NCI-H1105 treated with DMSO at 0.1 percent for 48 hours (cell line): ENCODE results near the gene ATR.

Experiments used
- DNase-seq: peaks from one replicate; lab custom pipeline; 2025; lab: John Stamatoyannopoulos, UW

Gene ATR

GRCh38 chr3:142523921-142524566 is 54.5 kb downstream of the ATR start:
- DNase-seq, result peak; percentile 11

- no peak for DNase-seq
Observed at GRCh38 chr3:142509079-142509478, 69.5 kb downstream of the ATR start.

DNA sequence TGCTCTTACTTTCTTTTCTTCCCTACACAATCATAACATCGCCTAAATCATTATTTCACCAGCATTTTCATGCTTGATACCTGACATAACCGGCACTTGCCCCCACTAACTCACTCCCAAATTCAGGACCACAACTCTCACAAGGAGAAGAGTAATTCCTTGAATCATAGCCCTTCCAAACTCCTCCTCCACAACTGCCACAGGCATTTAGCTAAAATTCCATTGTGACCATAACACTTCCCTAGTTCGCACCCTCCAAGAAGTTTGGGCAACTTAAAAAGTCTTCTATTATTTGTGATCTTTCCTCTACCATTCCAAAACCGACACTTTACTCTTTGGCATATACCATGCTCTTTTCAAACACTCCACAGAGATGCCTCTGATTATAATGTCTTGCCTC is 71.3 kb downstream of the ATR start:
- no peak for DNase-seq

DNA sequence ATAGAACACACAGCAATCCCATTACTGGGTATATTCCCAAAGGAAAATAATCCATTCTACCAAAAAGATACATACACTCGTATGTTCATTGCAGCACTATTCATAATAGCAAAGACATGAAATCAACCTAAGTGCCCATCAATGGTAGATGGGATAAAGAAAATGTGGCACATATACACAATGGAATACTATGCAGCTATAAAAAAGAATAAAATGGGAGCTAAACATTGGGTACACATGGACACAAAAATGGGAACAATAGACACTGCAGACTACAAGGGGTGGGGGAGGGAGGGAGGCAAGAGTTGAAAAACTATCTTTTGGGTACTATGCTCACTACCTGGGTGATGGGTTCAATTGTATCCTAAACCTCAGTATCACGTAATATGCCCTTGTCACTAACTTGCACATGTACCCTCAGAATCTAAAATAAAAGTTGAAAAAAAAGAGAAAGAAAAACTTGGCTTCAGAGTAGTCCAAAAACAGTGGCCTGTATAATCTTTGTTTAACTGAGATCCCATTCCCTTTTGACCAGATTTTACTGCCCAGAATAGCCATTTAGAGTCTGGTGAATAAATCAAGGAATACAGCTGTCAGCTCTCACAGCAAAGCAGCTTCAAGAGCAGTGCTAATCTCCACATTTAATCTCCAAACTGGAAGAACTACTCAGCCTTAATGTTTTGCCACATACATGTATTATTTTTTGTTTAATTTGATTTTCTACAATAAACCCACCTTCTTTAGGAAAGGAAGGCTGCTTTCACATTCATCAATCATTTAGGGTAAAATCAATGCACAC is 76.1 kb downstream of the ATR start:
- no peak for DNase-seq

DNA sequence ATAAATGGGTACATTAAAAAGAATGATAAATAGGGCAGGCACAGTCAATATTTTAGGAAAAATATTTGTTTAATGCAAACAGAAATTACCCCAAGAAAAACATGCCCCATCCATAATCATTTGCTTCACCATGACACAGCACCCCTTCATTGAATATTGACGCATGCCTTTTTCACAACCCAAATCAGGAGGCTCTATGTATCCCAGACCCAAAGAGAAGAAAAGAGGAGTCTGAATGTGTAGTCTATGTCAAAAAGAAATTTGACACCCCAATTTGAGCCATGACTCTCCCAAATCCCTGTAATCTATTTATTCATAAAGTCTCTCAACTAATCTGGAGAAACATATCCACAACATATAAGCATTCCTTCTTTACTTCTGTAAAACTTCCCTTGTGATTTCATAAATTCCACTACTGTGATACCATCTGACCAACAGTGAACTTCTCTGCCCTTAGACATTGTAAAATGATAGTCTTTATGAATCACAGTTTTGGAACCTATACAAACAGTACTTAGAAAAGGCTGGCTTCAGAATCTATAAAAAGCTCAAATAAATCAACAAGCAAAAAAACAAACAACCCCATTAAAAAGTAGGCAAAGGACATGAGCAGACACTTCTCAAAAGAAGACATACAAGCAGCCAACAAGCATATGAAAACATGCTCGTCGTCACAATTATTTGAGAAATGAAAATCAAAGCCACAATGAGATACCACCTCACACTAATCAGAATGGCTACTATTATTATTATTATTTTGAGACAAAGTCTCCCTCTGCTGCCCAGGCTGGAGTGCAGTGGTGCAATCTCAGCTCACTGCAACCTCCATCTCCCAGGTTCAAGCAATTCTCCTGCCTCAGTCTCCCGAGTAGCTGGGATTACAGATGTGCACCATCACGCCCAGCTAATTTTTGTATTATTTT is 77.3 kb downstream of the ATR start:
- DNase-seq, result no peak

GRCh38 chr3:142500211-142500610 is 78.3 kb downstream of the ATR start:
- DNase-seq, result no peak

GRCh38 chr3:142498397-142499180 is 79.9 kb downstream of the ATR start:
- DNase-seq, result no peak

GRCh38 chr3:142497729-142498128 is 80.8 kb downstream of the ATR start:
- no peak for DNase-seq

DNA sequence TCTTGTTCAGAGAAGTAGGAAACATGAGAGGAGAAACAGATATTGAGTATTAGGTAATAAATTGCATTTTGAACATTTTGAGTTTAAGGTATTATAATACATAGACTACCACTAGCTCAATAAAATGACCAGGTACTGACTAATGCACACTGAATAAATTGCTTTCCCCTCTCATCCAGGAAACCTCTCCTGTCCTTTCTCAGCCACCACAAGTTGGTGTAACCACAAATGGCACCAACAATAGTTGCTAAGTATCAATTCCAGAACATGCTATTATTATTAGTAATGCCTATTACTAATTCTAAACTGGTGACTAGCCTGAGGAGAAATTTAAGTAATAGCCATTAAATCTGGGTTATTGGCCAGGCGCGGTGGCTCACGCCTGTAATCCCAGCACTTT is 83.4 kb downstream of the ATR start:
- DNase-seq, result no peak

GRCh38 chr3:142492184-142492583 is 86.3 kb downstream of the ATR start:
- no peak for DNase-seq

GRCh38 chr3:142489572-142490323 is 88.8 kb downstream of the ATR start:
- peak; percentile 46 for DNase-seq

DNA sequence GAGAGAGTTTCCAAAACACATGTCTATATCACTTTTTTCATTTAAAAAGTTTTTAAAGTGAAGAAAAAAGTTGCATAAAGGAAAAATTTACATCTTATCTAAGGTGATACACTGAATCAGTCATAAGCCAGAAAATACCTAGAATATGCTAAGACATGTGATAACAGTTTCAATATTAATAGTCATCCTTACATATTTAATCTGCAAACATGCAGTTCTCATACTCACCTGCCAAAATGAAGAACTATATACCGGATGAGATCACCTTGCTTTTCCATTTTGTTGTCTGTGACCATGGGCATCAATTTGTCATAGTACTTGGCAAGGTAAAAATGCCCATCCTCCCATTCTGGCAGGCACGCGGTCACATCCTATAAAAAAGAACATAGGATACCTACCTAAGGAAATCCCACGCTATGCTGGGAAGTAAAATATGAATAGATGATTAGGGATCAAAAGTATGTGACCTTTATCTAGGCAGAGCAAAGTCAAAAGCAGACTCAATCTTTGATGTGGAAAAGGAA is 93.6 kb downstream of the ATR start:
- no peak for DNase-seq

DNA sequence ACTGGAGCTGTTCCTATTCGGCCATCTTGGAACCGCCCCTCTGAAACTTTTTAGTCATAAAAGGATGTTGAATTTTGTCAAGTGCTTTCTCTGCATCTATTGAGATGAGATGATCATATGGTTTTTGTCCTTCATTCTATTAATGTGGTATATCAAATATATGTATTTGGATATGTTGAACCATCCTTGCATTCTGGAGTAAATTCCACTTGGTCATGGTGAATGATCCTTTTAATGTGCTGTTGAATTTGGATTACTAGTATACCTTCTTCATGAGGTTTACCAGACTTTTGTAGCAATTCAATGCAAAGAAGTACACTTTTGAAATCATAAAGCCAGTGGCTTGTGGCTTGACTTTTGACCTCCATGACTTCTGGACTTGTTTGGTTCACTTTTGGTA is 97.3 kb downstream of the ATR start:
- DNase-seq, result no peak

GRCh38 chr3:142470826-142471225 is 107.7 kb downstream of the ATR start:
- DNase-seq, result no peak

DNA sequence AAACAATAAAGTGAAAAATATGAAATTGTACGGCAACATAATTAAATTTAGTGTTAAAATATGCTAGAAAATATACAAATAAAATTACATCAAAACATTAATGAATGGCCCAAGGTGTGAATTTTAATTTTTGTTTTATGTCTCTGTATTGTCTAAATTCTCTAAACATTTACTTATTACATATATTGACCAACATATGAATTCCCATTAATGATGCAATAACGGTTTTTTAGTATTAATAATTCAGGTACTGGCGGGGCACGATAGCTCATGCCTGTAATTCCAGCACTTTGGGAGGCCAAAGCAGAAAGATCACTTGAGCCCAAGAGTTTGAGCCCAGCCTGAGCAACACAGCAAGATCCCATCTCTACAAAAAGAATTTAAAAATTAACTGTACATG is 110.1 kb downstream of the ATR start:
- no peak for DNase-seq

DNA sequence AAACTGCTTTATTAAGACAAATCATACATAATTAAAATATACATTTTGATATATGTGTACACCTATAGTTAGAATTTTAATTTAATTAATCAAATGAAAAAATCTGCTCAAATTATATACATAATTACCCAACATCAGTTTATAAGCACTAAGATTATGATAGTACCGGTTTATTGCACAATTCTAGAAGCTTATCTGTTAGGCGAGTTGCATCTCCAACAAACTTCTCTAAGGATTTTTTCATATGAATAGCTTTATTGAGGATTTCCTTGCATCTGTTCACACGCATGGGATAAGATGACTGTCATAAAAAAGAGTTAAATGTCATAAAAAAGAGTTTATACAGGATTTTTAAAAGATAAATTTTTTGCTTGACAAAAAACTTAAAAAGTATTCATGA is 110.8 kb downstream of the ATR start:
- DNase-seq, result no peak

- DNase-seq, result no peak
Observed at GRCh38 chr3:142460689-142461088, 117.8 kb downstream of the ATR start.

DNA sequence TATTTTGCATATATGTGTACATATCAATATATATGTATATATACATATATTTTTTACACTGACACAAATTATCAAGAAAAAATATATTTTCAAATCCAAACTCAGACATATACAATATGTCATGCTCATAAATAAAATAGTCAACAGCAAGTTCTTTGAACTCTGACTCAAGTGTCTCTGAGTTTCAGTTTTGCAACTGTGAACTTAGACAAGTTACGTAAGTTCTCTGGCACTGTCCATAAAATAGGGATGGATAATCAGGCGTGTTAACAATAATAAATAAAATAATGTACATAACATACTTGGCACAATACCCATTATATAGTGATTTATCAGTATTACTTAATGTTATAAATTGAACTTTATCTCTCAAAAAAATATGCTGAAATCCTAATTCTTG is 118.6 kb downstream of the ATR start:
- no peak for DNase-seq

DNA sequence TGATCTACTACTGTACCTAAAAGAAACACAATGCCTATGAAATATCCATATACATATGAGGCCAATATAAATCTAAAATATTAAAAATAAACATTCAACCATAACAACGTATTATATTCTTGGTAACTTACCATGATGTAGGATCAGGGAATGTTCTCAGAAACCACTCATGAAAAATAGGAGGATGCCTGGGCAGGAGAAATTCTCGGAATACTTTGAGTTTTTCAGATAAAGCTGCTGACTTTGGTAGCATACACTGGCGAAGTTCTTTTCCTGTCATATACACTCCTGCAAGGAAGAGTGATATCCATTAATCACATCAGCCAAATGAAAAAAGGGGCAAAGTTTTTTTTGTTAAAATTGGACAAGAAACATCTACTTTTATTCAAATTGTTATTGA is 119.4 kb downstream of the ATR start:
- no peak for DNase-seq

DNA sequence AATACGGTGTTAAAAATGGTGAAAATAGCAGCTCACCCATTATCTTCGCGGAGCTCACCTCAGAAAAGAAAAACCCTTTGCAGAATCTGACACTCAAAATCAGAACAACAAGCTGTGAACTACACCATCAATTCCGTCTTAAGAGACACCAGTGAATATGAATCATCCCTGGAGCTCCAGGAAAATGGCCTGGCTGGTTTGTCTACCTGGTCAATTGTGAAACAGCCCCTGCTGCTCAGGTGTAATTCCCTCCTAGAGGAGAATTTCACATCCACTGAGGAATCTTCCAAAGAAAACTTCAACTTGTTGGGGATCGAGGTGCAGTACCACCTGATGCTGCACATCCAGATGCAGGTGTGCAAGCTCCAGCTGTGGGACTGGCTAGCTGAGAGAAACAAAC is 127.7 kb downstream of the ATR start:
- no peak for DNase-seq

- no peak for DNase-seq
Observed at GRCh38 chr3:142450189-142450588, 128.3 kb downstream of the ATR start.
